Measurements from ENCODE around the gene DIP2A. TPM values are rescaled to one million over a fixed set of nuclear protein-coding genes. Genes with fewer than 3 reads are reported as not detected.

The DIP2A gene
- total and polyA plus RNA-seq, 4 donors = 15.5 to 71.4 (median 28.7) TPM

DNA sequence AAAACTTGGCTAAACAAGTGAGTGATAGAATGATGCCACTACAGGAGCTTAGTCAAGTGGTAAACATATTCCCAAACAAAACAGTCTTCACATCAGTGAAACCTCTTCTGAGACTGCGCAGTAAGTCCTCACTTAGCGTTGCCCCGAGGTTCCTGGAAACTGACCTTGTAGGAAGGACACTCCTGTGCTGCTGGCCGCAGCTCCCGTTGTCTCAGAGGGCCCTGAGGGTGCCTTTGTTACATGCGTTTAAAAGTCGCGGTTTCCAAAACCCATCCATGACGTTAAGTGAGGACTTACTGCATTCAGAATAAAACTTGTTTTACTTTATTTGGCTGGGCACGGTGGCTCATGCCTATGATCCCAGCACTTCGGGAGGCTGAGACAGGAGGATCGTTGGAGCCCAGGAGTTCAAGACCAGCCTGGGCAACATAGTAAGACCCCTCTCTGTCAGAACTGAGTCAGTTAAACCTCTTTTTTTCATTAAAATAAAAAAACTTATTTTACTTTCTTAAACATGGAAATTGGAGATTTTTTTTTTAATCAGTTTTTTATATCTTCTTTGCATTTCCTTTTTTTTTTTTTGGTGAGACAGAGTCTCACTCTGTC, 36.0 kb upstream of the DIP2A start:
- Histone ChIP-seq H3K9me3 (ENCODE audit: control insufficient read depth in 4 of 4, insufficient read depth in 3 of 4, low read length in 3 of 4) (no peaks in the 10 kb centered on the region), H3K4me3 (no peak overlapping the region), H3K27ac (ENCODE audit: low read depth in 1 of 2, low read length in 1 of 2) (no peak overlapping the region), H3K9ac (ENCODE audit: insufficient read depth in 1 of 2, low read length in 2 of 2) (no peak overlapping the region), H3K4me1 (ENCODE audit: control insufficient read depth in 5 of 5, insufficient read depth in 5 of 5, low read length in 5 of 5) (no peaks in the 10 kb centered on the region), H3K36me3 (ENCODE audit: control insufficient read depth in 4 of 4, insufficient read depth in 4 of 4, low read length in 4 of 4) (peaks cover 3 to 42% (median 10%) of the 10 kb centered on the region in 4 donors), H3K27me3 (ENCODE audit: control insufficient read depth in 3 of 3, insufficient read depth in 3 of 3, low read length in 2 of 3) (no peaks in the 10 kb centered on the region)
- 96 to 98% methylated on average over 12 of the region's 12 CpGs for WGBS, 2 donors
- TF ChIP-seq, protein P1, sequence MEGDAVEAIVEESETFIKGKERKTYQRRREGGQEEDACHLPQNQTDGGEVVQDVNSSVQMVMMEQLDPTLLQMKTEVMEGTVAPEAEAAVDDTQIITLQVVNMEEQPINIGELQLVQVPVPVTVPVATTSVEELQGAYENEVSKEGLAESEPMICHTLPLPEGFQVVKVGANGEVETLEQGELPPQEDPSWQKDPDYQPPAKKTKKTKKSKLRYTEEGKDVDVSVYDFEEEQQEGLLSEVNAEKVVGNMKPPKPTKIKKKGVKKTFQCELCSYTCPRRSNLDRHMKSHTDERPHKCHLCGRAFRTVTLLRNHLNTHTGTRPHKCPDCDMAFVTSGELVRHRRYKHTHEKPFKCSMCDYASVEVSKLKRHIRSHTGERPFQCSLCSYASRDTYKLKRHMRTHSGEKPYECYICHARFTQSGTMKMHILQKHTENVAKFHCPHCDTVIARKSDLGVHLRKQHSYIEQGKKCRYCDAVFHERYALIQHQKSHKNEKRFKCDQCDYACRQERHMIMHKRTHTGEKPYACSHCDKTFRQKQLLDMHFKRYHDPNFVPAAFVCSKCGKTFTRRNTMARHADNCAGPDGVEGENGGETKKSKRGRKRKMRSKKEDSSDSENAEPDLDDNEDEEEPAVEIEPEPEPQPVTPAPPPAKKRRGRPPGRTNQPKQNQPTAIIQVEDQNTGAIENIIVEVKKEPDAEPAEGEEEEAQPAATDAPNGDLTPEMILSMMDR (IDR thresholded peaks at IDR 0.05; ENCODE audit: control extremely low read depth, extremely low read depth) = no peak
- DNase-seq (no peak), ATAC-seq (ENCODE audit: insufficient read depth, low FRiP score) (no peak)

DNA sequence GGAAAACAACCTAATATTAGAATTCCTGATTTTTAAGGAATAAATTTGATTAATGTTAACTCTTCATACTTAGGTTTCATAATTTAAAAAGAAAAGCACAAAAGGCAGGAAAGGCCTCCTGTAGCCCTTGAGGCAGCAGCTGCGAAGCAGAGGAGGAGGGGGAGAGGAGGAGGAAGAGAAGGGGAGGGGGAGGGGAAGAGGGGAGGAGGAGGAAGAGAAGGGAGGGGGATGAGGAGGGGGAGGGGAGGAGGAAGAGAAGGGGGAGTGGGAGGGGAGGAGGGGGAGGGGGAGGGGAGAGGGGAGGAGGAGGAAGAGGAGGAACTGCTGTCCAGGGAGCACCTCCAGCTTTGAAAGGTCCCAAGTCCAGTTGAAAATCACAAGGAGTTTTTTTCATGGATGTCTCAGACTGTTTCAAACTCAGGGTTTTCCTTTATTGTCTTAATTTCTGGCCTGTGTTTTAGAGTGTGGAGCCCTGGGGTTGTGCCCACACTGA, 35.1 kb upstream of the DIP2A start:
- Histone ChIP-seq H3K27ac (ENCODE audit: low read depth in 1 of 2, low read length in 1 of 2) (no peak overlapping the region), H3K9me3 (ENCODE audit: control insufficient read depth in 4 of 4, insufficient read depth in 3 of 4, low read length in 3 of 4) (no peaks in the 10 kb centered on the region), H3K4me1 (ENCODE audit: control insufficient read depth in 5 of 5, insufficient read depth in 5 of 5, low read length in 5 of 5) (no peaks in the 10 kb centered on the region), H3K9ac (ENCODE audit: insufficient read depth in 1 of 2, low read length in 2 of 2) (no peak overlapping the region), H3K36me3 (ENCODE audit: control insufficient read depth in 4 of 4, insufficient read depth in 4 of 4, low read length in 4 of 4) (peaks cover 6 to 46% (median 11%) of the 10 kb centered on the region in 4 donors), H3K4me3 (no peak overlapping the region), H3K27me3 (ENCODE audit: control insufficient read depth in 3 of 3, insufficient read depth in 3 of 3, low read length in 2 of 3) (no peaks in the 10 kb centered on the region)
- WGBS, 2 donors = 20 to 43% methylated on average over 1 of the region's 1 CpG
- TF ChIP-seq, protein P1 (IDR thresholded peaks at IDR 0.05; ENCODE audit: control extremely low read depth, extremely low read depth) = no peak
- ATAC-seq (ENCODE audit: insufficient read depth, low FRiP score) (no peak), DNase-seq (peak in 1 of 3 donors; percentile 13)

DNA sequence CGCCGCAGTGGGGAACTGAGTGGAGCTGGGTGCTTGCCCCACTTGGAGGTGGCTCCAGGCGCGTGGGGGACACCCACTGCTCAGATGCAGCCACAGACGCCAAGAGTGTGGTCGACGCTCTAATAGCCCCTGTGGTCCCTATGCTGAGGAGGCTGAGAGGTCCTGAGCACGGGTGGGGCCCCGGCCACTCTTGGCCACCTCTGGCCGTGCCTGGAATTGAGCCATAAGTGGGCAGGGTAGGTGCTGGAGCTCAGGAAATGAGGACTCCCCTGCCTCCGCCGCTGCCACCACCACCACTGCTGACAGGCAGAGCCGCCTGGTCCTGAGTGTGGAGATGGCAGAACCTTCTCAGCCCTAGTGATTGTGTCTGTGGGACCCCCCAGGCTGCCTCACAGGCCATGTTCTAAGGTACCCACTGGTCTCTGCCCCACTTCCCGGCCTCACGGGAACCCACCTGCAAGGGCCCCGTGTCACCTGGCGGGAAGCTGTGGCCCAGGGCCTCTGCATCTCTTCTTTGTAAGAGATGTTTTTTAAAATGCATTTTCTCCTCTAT, 34.6 kb upstream of the DIP2A start:
- Histone ChIP-seq H3K9me3 (ENCODE audit: control insufficient read depth in 4 of 4, insufficient read depth in 3 of 4, low read length in 3 of 4) (no peaks in the 10 kb centered on the region), H3K9ac (ENCODE audit: insufficient read depth in 1 of 2, low read length in 2 of 2) (no peak overlapping the region), H3K4me1 (ENCODE audit: control insufficient read depth in 5 of 5, insufficient read depth in 5 of 5, low read length in 5 of 5) (no peaks in the 10 kb centered on the region), H3K27ac (ENCODE audit: low read depth in 1 of 2, low read length in 1 of 2) (no peak overlapping the region), H3K4me3 (no peak overlapping the region), H3K36me3 (ENCODE audit: control insufficient read depth in 4 of 4, insufficient read depth in 4 of 4, low read length in 4 of 4) (peaks cover 6 to 47% (median 11%) of the 10 kb centered on the region in 4 donors), H3K27me3 (ENCODE audit: control insufficient read depth in 3 of 3, insufficient read depth in 3 of 3, low read length in 2 of 3) (no peaks in the 10 kb centered on the region)
- ATAC-seq (ENCODE audit: insufficient read depth, low FRiP score) (no peak), DNase-seq (no peak)
- 73 to 80% methylated on average over 16 to 17 of the region's 17 CpGs for WGBS, 2 donors
- TF ChIP-seq, protein P1 (IDR thresholded peaks at IDR 0.05; ENCODE audit: control extremely low read depth, extremely low read depth) = no peak
